ENCODE results near the gene CPSF2. TPM values are rescaled to one million over a fixed set of nuclear protein-coding genes. Genes with fewer than 3 reads are reported as not detected.
"Not testable (repeated sequence)": the region's sequence is repeated elsewhere in the genome, so short reads cannot be mapped to it uniquely, and the experiment has no call there.

The CPSF2 gene
- total RNA-seq, 1 donor from 2014 or later = 81.7 TPM

- DNase-seq (ENCODE audit: low read depth, low spot score) = no peak
- H3K4me1 Mint-ChIP-seq = no peaks in the 10 kb centered on the region
- H3K27ac Mint-ChIP-seq (ENCODE audit: unreplicated experiment) = no peak overlapping the region
- H3K4me3 Mint-ChIP-seq = no peak overlapping the region
- peaks cover 2% of the 10 kb centered on the region for H3K9me3 Mint-ChIP-seq
- H3K36me3 Mint-ChIP-seq (ENCODE audit: low read depth) = no peaks in the 10 kb centered on the region
- TF ChIP-seq CTCF (conservative IDR thresholded peaks at IDR 0.05) = no peak
- peaks cover 26% of the 10 kb centered on the region for H3K27me3 Mint-ChIP-seq (ENCODE audit: low read depth)
Measured at GRCh38 chr14:92204792-92205191, 83.0 kb downstream of the CPSF2 start.

GRCh38 chr14:92207012-92207927 lies 85.5 kb downstream of the CPSF2 start:
- Mint-ChIP-seq H3K4me1 (no peaks in the 10 kb centered on the region), H3K36me3 (ENCODE audit: low read depth) (no peaks in the 10 kb centered on the region), H3K9me3 (peaks cover 8% of the 10 kb centered on the region), H3K27ac (ENCODE audit: unreplicated experiment) (peak overlapping the region; percentile 50), H3K4me3 (no peak overlapping the region), H3K27me3 (ENCODE audit: low read depth) (peaks cover 16% of the 10 kb centered on the region)
- TF ChIP-seq CTCF (conservative IDR thresholded peaks at IDR 0.05) = no peak
- DNase-seq (ENCODE audit: low read depth, low spot score) = no peak

- no peaks in the 10 kb centered on the region for H3K36me3 Mint-ChIP-seq (ENCODE audit: low read depth)
- H3K9me3 Mint-ChIP-seq = peaks cover 8% of the 10 kb centered on the region
- TF ChIP-seq CTCF (conservative IDR thresholded peaks at IDR 0.05) = no peak
- H3K27ac Mint-ChIP-seq (ENCODE audit: unreplicated experiment) = no peak overlapping the region
- DNase-seq (ENCODE audit: low read depth, low spot score) = no peak
- H3K4me1 Mint-ChIP-seq = no peaks in the 10 kb centered on the region
- H3K27me3 Mint-ChIP-seq (ENCODE audit: low read depth) = peaks cover 10% of the 10 kb centered on the region
- H3K4me3 Mint-ChIP-seq = no peak overlapping the region
Measured at GRCh38 chr14:92207928-92208265, 86.1 kb downstream of the CPSF2 start.

GRCh38 chr14:92209141-92209540 lies 87.4 kb downstream of the CPSF2 start:
- no peaks in the 10 kb centered on the region for H3K36me3 Mint-ChIP-seq (ENCODE audit: low read depth)
- peaks cover 3% of the 10 kb centered on the region for H3K27me3 Mint-ChIP-seq (ENCODE audit: low read depth)
- peaks cover 8% of the 10 kb centered on the region for H3K9me3 Mint-ChIP-seq
- no peak overlapping the region for H3K4me3 Mint-ChIP-seq
- TF ChIP-seq CTCF (conservative IDR thresholded peaks at IDR 0.05) = no peak
- H3K27ac Mint-ChIP-seq (ENCODE audit: unreplicated experiment) = no peak overlapping the region
- no peaks in the 10 kb centered on the region for H3K4me1 Mint-ChIP-seq
- no peak for DNase-seq (ENCODE audit: low read depth, low spot score)

GRCh38 chr14:92213125-92213524 lies 91.4 kb downstream of the CPSF2 start:
- H3K4me3 Mint-ChIP-seq; H3K36me3 Mint-ChIP-seq (ENCODE audit: low read depth); H3K27ac Mint-ChIP-seq (ENCODE audit: unreplicated experiment); H3K27me3 Mint-ChIP-seq (ENCODE audit: low read depth); H3K4me1 Mint-ChIP-seq; H3K9me3 Mint-ChIP-seq; DNase-seq (ENCODE audit: low read depth, low spot score): not testable (repeated sequence)

- H3K27me3 Mint-ChIP-seq (ENCODE audit: low read depth) = peaks cover 9% of the 10 kb centered on the region
Measured at GRCh38 chr14:92215579-92215978, 93.8 kb downstream of the CPSF2 start.

More at GRCh38 chr14:92215579-92215978, 93.8 kb downstream of the CPSF2 start:
- Mint-ChIP-seq H3K4me3 (no peak overlapping the region), H3K9me3 (peaks cover 9% of the 10 kb centered on the region), H3K27ac (ENCODE audit: unreplicated experiment) (no peak overlapping the region), H3K36me3 (ENCODE audit: low read depth) (no peaks in the 10 kb centered on the region), H3K4me1 (no peaks in the 10 kb centered on the region)
- no peak for DNase-seq (ENCODE audit: low read depth, low spot score)
- no peak for TF ChIP-seq CTCF (conservative IDR thresholded peaks at IDR 0.05)

Measured in neural crest cell (in vitro differentiated cells).